HepG2 (cell line): ENCODE results near the gene KRTAP9-7. TPM values are rescaled to one million over a fixed set of nuclear protein-coding genes. Genes with fewer than 3 reads are reported as not detected.

Source experiments
- ATAC-seq: fragments of 200-7000 bp; cut with Tn5 transposase; 3 replicates; pipeline ENCODE4 v1.9.1; 2020; ENCODE audit warnings: mild to moderate bottlenecking, moderate library complexity
- BruUV-seq: library from RNA; stranded (reverse); fragments of 400-500 nt; replicated peaks from 2 replicates; lab custom pipeline; 2021; lab: Mats Ljungman, UMichigan
- CTCF ChIA-PET: fragments of 300-600 bp; formaldehyde crosslinking; extraction: SDS; loops from one replicate; lab custom pipeline; 2021; ENCODE audit warnings: low total read pairs, inconsistent platforms, low intra/inter-chr PET ratio; lab: Yijun Ruan, JAX
- POLR2A ChIA-PET: fragments of 350-600 bp; sonication (Branson Sonifier 250); formaldehyde crosslinking; loops from one replicate; lab custom pipeline; 2020; ENCODE audit warnings: antibody characterized with exemption, inconsistent platforms; lab: Yijun Ruan, JAX
- DNase-seq: peaks from one replicate; pipeline ENCODE4 v3.0.0-alpha.2; 2015; ENCODE audit warnings: low spot score
- FAIRE-seq: peaks from 3 replicates; lab custom pipeline; 2011; peaks lifted over from hg19 to GRCh38; lab: Jason Lieb, UNC
- H2AFZ ChIP-seq: one replicate; pipeline ENCODE4 v1.6.1; 2011; ENCODE audit warnings: low read length, inconsistent platforms
- H3K27ac ChIP-seq: fragments of 300-600 bp; 3 replicates; pipeline ENCODE4 v1.8.0; 2011; ENCODE audit warnings: mixed run types, mild to moderate bottlenecking, mixed read lengths, low read length, inconsistent platforms; ENCODE audit not compliant: insufficient read depth; ENCODE audit errors: extremely low read length
- H3K27me3 ChIP-seq, 2 experiments: fragments of 200-600 bp in 1 of 2; 2 replicates in 1 of 2; 3 replicates in 1 of 2; pipeline versions ENCODE4 v1.6.0 to v1.8.0; 2011; ENCODE audit warnings: low read length in 2 of 2, mild to moderate bottlenecking in 2 of 2, moderate library complexity in 2 of 2, inconsistent platforms in 1 of 2; ENCODE audit not compliant: insufficient read depth in 2 of 2, control insufficient read depth in 1 of 2
- H3K36me3 ChIP-seq, 2 experiments: fragments of 200-600 bp in 1 of 2; replicated peaks in 1 of 2; 2 replicates in 1 of 2; 3 replicates in 1 of 2; pipeline versions ENCODE4 v1.5.1 to v1.8.0; 2011; ENCODE audit warnings: low read length in 2 of 2, inconsistent platforms in 1 of 2; ENCODE audit not compliant: insufficient read depth in 2 of 2, control insufficient read depth in 1 of 2
- H3K4me1 ChIP-seq: 2 replicates; pipeline ENCODE4 v1.5.1; 2012; ENCODE audit warnings: low read length, inconsistent platforms; ENCODE audit not compliant: insufficient read depth
- H3K4me2 ChIP-seq: 2 replicates; pipeline ENCODE4 v1.6.0; 2011; ENCODE audit warnings: low read depth, low read length, inconsistent platforms
- H3K4me3 ChIP-seq, 3 experiments: fragments of 200-600 bp in 1 of 3; sonication (generic), shearing (Covaris generic) in 1 of 3; replicated peaks in 1 of 3; 2 replicates each; pipeline ENCODE4 v1.5.1; 2011 to 2016; ENCODE audit warnings: low read length in 3 of 3, inconsistent platforms in 2 of 3, low read depth in 2 of 3, mild to moderate bottlenecking in 2 of 3, control low read depth in 1 of 3, mixed read lengths in 1 of 3; ENCODE audit not compliant: insufficient read depth in 1 of 3
- H3K79me2 ChIP-seq: one replicate; pipeline ENCODE4 v1.6.1; 2011; ENCODE audit warnings: low read length, inconsistent platforms; ENCODE audit not compliant: insufficient read depth
- H3K9ac ChIP-seq: 2 replicates; pipeline ENCODE4 v1.6.0; 2011; ENCODE audit warnings: mild to moderate bottlenecking, low read depth, low read length, inconsistent platforms; ENCODE audit not compliant: insufficient read depth
- H3K9me3 ChIP-seq: 2 replicates; pipeline ENCODE4 v1.5.1; 2012; ENCODE audit warnings: mild to moderate bottlenecking, low read length
- H4K20me1 ChIP-seq: 2 replicates; pipeline ENCODE4 v1.6.0; 2011; ENCODE audit warnings: inconsistent platforms, mild to moderate bottlenecking, low read length, moderate library complexity; ENCODE audit not compliant: insufficient read depth
- CCDC6 ChIP-seq: sonication (generic); formaldehyde crosslinking; IDR thresholded peaks from 2 replicates; pipeline ENCODE4 v1.8.1; 2022; ENCODE audit warnings: mild to moderate bottlenecking, missing genetic modification reagents, moderate library complexity
- JUN ChIP-seq: sonication (generic); formaldehyde crosslinking; IDR thresholded peaks from 2 replicates; pipeline ENCODE4 v1.4.0; 2020; ENCODE audit warnings: mild to moderate bottlenecking, missing genetic modification reagents
- KDM1A ChIP-seq: IDR thresholded peaks from 2 replicates; pipeline ENCODE4 v1.6.1; 2016; ENCODE audit warnings: missing compliant biosample characterization
- KDM5A ChIP-seq: fragments of 200-600 bp; sonication (generic); IDR thresholded peaks from 2 replicates; pipeline ENCODE4 v1.7.0; 2018; ENCODE audit warnings: antibody characterized with exemption, mild to moderate bottlenecking, low read length, borderline replicate concordance
- PPARG ChIP-seq: conservative IDR thresholded peaks from 2 replicates; pipeline ENCODE4 v1.6.1; 2016; ENCODE audit warnings: missing biosample characterization, missing genetic modification reagents
- PRDM4 ChIP-seq: sonication (generic); formaldehyde crosslinking; IDR thresholded peaks from 2 replicates; pipeline ENCODE4 v1.9.0; 2021; ENCODE audit warnings: missing genetic modification reagents, borderline replicate concordance
- SNAI1 ChIP-seq: sonication (generic); formaldehyde crosslinking; IDR thresholded peaks from 2 replicates; pipeline ENCODE4 v1.5.0; 2020; ENCODE audit warnings: mild to moderate bottlenecking, missing genetic modification reagents, borderline replicate concordance
- TFE3 ChIP-seq: IDR thresholded peaks from 2 replicates; pipeline ENCODE4 v1.6.1; 2016
- THAP8 ChIP-seq: sonication (generic); formaldehyde crosslinking; IDR thresholded peaks from 2 replicates; pipeline ENCODE4 v1.5.1; 2020; ENCODE audit warnings: missing genetic modification reagents, mild to moderate bottlenecking, borderline replicate concordance
- ZBTB8A ChIP-seq: sonication (generic); formaldehyde crosslinking; IDR thresholded peaks from 2 replicates; pipeline ENCODE4 v1.4.0; 2020; ENCODE audit warnings: mild to moderate bottlenecking, low read depth, missing genetic modification reagents, borderline replicate concordance
- ZFP41 ChIP-seq: sonication (generic); formaldehyde crosslinking; IDR thresholded peaks from 2 replicates; pipeline ENCODE4 v1.4.0; 2020; ENCODE audit warnings: mild to moderate bottlenecking, missing genetic modification reagents, borderline replicate concordance
- ZNF207 ChIP-seq: fragments of 450-650 bp; IDR thresholded peaks from 2 replicates; pipeline ENCODE4 v1.6.1; 2016; ENCODE audit warnings: antibody characterized with exemption, borderline replicate concordance
- ZNF326 ChIP-seq: sonication (generic); formaldehyde crosslinking; IDR thresholded peaks from 2 replicates; pipeline ENCODE4 v1.4.0; 2020; ENCODE audit warnings: missing genetic modification reagents, borderline replicate concordance
- ZNF713 ChIP-seq: sonication (generic); formaldehyde crosslinking; IDR thresholded peaks from 2 replicates; pipeline ENCODE4 v1.4.0; 2020; ENCODE audit warnings: mild to moderate bottlenecking, missing genetic modification reagents
- ZNF720 ChIP-seq: sonication (generic); formaldehyde crosslinking; IDR thresholded peaks from 2 replicates; pipeline ENCODE4 v1.4.0; 2020; ENCODE audit warnings: missing genetic modification reagents
- ZNF83 ChIP-seq: sonication (generic); formaldehyde crosslinking; IDR thresholded peaks from 2 replicates; pipeline ENCODE4 v1.4.0; 2020; ENCODE audit warnings: missing genetic modification reagents, mild to moderate bottlenecking, borderline replicate concordance
- ZNF850 ChIP-seq: sonication (generic); formaldehyde crosslinking; conservative IDR thresholded peaks from 2 replicates; pipeline ENCODE4 v1.9.0; 2021; ENCODE audit warnings: mild to moderate bottlenecking, missing genetic modification reagents
- WGBS: methylation state at CpG from one replicate; pipeline ENCODE4 v1.1.6; 2017; ENCODE audit warnings: low lambda C conversion rate; 5-methylcytosine and 5-hydroxymethylcytosine counted together
- in situ Hi-C: cut with HindIII; loops from 2 replicates; pipeline ENCODE4 v1.10.0; 2017; ENCODE audit warnings: low pct_unique_long_range_greater_than_20kb; ENCODE audit not compliant: extremely low pct_ligation_motif_present
- intact Hi-C: fragments of 100-400 bp; cut with micrococcal nuclease; formaldehyde crosslinking; loops from one replicate; pipeline ENCODE4 v1.10.0; 2022; ENCODE audit not compliant: unreplicated experiment
- polyA plus RNA-seq, 8 experiments: library from polyadenylated mRNA; depleted of rRNA in 3 of 8; stranded (reverse) in 7 of 8; unstranded in 1 of 8; fragments of >200 nt; fragmentation: Illumina TruSeq in 4 of 8; extraction: Trizol in 4 of 8; gene quantifications; 2 replicates each; pipeline versions ENCODE4 v1.2.1 to v1.2.3, GENCODE V29; 2011 to 2016; ENCODE audit warnings: low read depth in 4 of 8, missing spikeins in 1 of 8, mixed read lengths in 1 of 8; ENCODE audit not compliant: insufficient read depth in 1 of 8
- total RNA-seq, 5 experiments: library from RNA; depleted of rRNA; stranded (reverse); fragments of >200 nt; fragmentation: Illumina TruSeq; extraction: Trizol; gene quantifications; 2 replicates each; pipeline ENCODE4 v1.2.3, GENCODE V29; 2016; ENCODE audit warnings: low read depth in 1 of 5

Gene KRTAP9-7
- total and polyA plus RNA-seq, 2 of the 13 experiments (the other 11 are each of a cell fraction or from before 2014, with no cell fraction given), result not detected

GRCh38 chr17:41271858-41272257, 3.6 kb upstream of the KRTAP9-7 start:
- Histone ChIP-seq H3K27me3 (no peaks in the 10 kb centered on the region), H3K4me3 (no peak overlapping the region), H3K4me1 (no peaks in the 10 kb centered on the region), H2AFZ (no peak overlapping the region), H3K36me3 (no peaks in the 10 kb centered on the region), H3K4me2 (no peak overlapping the region), H3K79me2 (no peaks in the 10 kb centered on the region), H3K27ac (no peak overlapping the region), H3K9ac (no peak overlapping the region), H3K9me3 (no peaks in the 10 kb centered on the region), H4K20me1 (no peaks in the 10 kb centered on the region)
- POLR2A ChIA-PET, result no interaction called here
- no CpG with 5 or more reads among the region's 1 CpG for WGBS
- no TSS peak for BruUV-seq
- no peak for ATAC-seq
- no peak for DNase-seq
- CTCF ChIA-PET, result no interaction called here
- TF ChIP-seq ZNF326 (CRISPR knock-in tag) (no peak), ZNF850 (CRISPR knock-in tag) (no peak), ZNF720 (no peak), ZNF713 (CRISPR knock-in tag) (no peak), SNAI1 (no peak), ZFP41 (no peak), KDM1A (no peak), JUN (CRISPR knock-in tag) (no peak), TFE3 (CRISPR knock-in tag) (no peak), ZNF83 (no peak), CCDC6 (CRISPR knock-in tag) (no peak), THAP8 (CRISPR knock-in tag) (no peak), PPARG (CRISPR knock-in tag) (no peak), ZNF207 (no peak), PRDM4 (CRISPR knock-in tag) (no peak), ZBTB8A (CRISPR knock-in tag) (no peak), KDM5A (no peak)
- intact Hi-C loops, result no loop called here
- FAIRE-seq, result no peak
- in situ Hi-C loops, result no loop called here
